GM18508 (cell line): ENCODE data around the gene CDC42SE2.

Experiments used
- ATAC-seq: cut with Tn5 transposase; IDR thresholded peaks from one replicate; pipeline ENCODE4 v1.9.1; 2021; ENCODE audit warnings: moderate number of reproducible peaks; ENCODE audit not compliant: insufficient read depth, unreplicated experiment

The CDC42SE2 gene

DNA sequence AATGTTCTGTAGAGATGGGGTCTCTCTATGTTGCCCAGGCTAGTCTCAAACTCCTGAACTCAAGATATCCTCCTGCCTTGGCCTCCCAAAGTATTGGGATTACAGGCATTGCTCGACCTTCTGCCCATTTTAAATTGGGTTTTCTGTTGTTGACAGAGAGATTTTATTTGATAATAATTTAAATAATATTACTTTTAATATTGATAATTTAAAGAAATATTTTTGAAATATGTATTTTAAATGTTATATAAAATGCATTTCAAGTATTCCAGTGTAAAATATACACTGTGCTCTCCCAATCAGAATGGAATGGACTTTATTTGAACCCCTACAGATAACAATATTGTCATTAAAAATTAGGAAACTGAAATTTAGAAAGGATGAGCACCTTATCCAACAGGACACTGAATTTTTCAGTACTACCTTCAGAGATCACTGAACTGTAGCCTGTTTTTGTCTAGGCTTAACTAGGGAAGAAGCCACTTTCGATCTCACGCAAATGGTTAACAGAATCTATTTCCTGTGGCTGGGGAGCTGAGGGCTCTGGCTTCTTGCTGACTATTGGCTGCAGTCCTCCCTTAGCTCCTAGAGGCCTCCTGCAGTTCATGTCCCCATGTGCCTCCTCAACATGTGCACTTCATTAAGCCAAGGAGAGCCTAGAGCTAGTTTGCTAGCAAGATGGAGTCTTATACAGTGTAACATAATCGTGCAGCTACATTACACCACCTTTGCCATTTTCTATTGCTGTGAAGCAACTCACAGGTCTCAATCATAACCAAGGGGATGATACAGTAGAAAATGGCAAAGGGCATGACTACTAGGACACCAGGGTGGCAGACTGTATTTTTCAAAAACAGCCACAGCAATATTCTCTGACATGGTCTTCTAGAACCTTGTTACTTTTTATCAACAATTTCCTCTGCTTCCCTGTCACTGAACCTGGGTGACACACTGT is 150.0 kb downstream of the CDC42SE2 start:
- ATAC-seq, result peak; percentile 80

DNA sequence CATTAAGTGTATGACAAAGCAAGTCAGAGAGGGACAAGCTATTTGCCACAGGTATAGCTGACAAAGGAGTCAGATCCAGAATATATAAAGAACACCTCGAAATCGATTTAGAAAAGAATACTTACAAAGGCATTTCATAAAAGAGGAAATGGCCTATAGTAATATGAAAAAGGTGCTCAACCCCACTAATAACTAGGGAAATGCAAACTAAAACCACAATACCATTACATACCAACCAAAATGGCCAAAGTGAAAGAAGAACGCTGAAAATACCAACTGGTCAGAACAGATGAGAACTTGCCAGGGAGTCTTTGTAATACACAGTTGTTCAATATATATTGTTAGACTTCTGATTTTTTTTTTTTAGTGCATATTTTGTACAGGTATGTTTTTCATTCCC is 152.9 kb downstream of the CDC42SE2 start:
- ATAC-seq, result peak; percentile 71

DNA sequence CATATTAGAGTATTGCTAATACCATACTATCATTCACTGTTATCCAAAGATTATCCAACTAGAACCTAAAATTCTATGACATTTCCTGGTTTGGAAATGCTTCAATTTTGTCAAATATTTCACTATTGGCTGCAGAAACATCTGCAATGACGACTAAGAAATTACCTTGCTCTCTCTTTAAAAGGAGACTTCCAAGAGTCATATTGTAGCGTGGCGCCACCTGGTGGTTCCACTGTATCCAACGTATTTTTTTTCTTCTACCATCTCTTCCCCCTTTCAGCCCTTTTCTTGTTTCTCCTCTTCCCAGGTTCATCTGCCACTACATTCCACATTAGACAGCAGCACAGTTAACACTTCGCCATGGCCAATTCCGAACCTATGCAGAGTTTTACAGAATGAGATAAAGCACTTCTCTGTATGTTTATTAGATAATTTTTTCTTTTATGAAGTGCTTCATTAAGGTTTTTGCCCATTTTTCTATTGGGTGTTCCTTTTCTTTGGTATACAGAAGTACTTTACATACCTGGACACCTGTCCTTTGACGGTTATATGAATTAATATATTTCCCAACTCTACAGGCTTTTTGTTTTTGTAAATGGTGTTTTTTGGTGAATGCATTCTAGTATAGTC is 153.5 kb downstream of the CDC42SE2 start:
- no peak for ATAC-seq

DNA sequence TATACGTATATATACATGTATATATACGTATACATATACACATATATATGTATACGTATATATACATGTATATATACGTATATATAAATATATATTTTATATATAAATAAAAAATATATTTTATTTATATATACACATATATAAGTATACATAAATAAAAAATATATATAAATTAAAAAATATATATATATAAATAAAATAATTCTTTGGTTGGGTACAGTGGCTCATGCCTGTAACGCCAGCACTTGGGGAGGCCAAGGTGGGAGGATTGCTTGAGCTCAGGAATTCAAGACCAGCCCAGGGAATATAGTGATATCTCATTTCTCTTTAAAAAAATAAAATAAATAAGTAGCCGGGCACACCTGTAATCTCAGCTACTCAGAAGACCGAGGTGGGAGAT is 155.0 kb downstream of the CDC42SE2 start:
- ATAC-seq, result no peak

DNA sequence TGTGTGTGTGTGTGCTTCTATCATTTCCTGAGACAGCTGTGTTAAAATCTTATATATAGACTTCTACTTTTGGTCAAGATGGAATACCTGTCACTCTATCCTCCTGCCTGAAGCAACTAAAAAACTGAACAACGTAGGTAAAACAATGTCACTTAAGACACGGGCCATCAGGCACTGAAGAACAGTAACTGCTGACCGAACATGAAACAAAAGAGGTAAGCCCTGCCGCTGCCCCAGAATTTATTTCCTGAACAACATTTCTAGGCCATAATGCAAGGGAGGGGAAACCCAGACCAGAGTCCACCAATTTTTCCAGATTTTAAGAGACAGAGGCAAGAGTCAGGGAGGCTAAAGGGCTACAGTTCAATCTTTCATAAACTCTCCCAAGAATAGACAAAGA is 156.0 kb downstream of the CDC42SE2 start:
- ATAC-seq, result no peak

DNA sequence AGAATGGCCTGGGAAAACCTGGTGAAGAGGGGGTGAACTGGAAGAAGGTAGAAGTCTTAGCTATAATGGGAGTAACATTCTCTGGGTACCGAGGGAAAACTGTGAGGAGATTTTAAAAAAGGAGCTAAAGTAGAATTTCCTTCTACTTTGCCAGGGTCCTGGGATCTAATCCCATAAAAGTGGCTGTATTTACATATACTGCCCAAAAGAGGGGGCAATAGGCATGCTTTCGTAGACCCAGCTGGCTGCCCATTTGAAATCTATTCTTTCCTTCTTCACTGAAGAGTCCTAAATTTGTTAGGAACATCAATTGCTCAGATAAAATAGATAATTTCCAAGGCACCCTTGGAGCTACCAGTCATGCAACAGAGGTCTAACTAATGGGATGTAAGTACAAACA is 159.2 kb downstream of the CDC42SE2 start:
- no peak for ATAC-seq

DNA sequence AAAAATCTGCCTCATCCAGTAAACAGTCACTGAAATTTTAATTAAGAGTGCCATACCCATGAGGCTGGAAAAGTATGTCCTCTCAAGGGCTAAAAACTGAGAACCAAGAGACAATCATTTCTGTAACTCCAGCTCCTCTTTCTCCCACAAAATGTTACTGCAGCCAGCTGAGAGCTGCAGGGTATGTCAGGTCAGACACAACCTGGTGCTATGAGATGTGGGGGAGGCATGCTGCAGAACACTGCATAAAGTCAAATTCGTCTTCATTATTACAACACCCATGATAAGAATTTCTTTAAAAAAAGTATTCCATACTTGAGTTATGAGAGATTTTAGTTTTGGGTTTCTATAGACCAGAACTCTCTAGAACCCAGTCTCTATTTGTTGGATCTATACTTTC is 162.2 kb downstream of the CDC42SE2 start:
- ATAC-seq, result no peak

DNA sequence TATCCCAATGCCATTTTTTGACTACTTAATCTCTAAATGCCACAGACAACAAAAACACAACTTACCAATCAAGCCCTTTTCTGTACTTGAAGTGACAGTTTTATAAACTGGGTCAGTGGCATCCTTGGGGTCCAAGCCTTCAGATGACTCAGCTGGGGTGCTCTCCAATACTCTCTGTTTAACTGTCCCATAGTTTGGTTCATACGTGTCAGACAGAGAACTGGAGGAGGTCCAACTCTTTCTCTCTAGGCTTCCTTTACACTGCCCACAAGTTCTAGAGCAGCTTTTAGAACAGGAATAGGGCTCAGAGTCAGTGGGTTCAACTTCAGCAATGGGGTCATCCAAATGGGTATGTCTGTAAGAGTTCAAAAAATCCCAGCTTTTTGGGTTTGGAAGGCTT is 166.9 kb downstream of the CDC42SE2 start:
- no peak for ATAC-seq

DNA sequence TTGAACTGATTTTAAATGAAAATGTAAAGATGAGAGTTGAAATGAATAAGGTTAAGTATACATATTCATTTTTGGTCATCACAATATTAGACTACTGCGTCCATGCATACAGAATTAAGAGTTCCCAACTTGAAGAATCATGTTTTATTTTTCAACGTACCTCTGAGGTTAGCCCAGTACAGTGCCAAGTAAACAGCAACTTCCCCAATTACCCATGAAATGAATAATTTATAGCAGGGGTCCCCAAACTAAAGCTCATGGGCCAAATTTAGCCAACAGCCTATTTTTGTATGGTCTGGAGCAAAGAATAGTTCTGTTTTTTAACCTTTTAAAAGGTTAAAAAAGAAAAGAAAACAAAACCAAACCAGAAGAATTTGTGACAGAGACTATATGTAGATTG is 167.9 kb downstream of the CDC42SE2 start:
- ATAC-seq, result no peak

DNA sequence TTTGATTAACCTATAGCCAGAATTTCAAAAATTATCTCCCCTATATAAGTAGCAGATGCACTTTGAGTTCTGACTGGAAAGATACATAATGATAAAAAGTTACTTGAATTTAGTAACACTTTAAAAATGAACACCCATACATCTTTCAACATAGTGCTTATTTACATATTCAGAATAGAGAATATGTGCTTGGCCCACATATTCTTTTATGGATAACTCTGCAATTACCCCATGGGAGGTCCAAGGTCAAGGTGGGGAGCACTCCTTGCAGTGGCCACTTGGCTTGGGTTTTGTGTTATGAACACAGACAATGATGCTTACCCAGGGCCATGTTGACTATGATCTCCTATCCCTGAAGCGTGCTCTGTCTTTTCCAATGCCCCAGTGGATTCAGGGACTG is 169.3 kb downstream of the CDC42SE2 start:
- ATAC-seq, result no peak

DNA sequence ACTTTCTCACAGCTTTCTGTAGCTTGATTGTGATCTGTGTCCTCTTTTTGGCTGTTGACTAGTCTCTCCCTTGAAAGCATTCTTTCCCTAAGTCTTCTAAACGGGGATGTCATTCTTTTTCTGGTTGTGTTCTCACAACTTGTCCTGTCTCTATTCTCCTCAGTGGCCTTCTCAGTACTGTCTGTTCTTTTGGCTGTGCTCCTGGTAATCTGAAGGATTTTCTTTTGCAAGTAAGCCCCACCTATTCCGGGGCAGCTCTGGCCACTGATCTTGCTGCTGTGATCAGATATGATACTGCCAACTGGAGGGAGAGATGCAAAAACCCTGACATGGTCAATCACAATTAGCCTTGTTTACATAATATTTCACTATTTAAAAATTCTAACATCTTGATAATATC is 172.2 kb downstream of the CDC42SE2 start:
- ATAC-seq, result no peak

DNA sequence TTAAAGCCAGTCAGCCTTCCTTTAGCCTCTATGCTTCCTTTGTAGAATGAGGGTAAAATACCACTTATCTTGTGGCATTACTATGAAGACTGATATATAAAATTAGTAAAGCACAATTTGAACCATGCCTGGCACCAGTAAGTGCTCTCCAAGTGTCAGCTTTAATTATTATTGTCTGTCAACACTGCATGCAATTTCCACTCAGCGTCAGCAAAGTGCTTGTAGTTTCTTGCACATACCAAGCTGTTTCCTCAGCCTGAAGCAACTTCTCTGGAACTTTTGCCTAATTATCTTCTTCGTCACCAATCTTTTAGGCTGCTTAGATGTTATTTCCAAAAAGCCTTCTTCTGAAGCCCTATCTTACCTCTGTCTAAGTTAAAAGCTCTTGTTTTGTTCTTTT is 177.3 kb downstream of the CDC42SE2 start:
- ATAC-seq, result no peak
